OCI-LY3 (cell line): Measurements from ENCODE around the gene SLC22A2.

Experiments used
- H2AFZ ChIP-seq: fragments of 200-600, 300-600 bp; shearing (Covaris generic); 2 replicates; pipeline ENCODE4 v1.6.0; 2014; ENCODE audit warnings: antibody characterized with exemption, low read depth, low read length
- H3K27ac ChIP-seq: fragments of 200-600, 300-600 bp; sonication (generic); 2 replicates; pipeline ENCODE4 v1.5.1; 2014; ENCODE audit warnings: mild to moderate bottlenecking, low read length, moderate library complexity, mixed read lengths
- H3K27me3 ChIP-seq: fragments of 200-600, 300-600 bp; sonication (generic); 2 replicates; pipeline ENCODE4 v1.6.1; 2014; ENCODE audit warnings: low read depth, low read length, mixed read lengths
- H3K36me3 ChIP-seq: fragments of 200-600, 300-600 bp; sonication (generic); replicated peaks from 2 replicates; pipeline ENCODE3; 2014; ENCODE audit warnings: low read depth, low read length, mixed read lengths
- H3K4me1 ChIP-seq: fragments of 300-600, 200-600 bp; sonication (generic); 2 replicates; pipeline ENCODE4 v1.6.1; 2014; ENCODE audit warnings: low read length, mixed read lengths
- H3K4me2 ChIP-seq: fragments of 200-600, 300-600 bp; sonication (generic); 2 replicates; pipeline ENCODE4 v1.6.1; 2014; ENCODE audit warnings: low read length, mixed read lengths
- H3K4me3 ChIP-seq: fragments of 300-600, 200-600 bp; sonication (generic); 2 replicates; pipeline ENCODE4 v1.5.1; 2014; ENCODE audit warnings: antibody characterized with exemption, mild to moderate bottlenecking, low read length, moderate library complexity
- H3K79me2 ChIP-seq: fragments of 300-600, 200-600 bp; shearing (Covaris generic); 2 replicates; pipeline ENCODE4 v1.6.1; 2014; ENCODE audit warnings: mild to moderate bottlenecking, low read length, mixed read lengths
- H3K9ac ChIP-seq: fragments of 300-600, 200-600 bp; shearing (Covaris generic); 2 replicates; pipeline ENCODE4 v1.6.0; 2014; ENCODE audit warnings: mild to moderate bottlenecking, low read length, moderate library complexity
- H3K9me3 ChIP-seq: fragments of 200-600, 300-600 bp; shearing (Covaris generic); 2 replicates; pipeline ENCODE4 v1.6.1; 2014; ENCODE audit warnings: low read length, mixed read lengths; ENCODE audit not compliant: insufficient read depth
- H4K20me1 ChIP-seq: fragments of 200-600, 300-600 bp; sonication (generic); 2 replicates; pipeline ENCODE4 v1.6.1; 2016; ENCODE audit warnings: low read length, mixed read lengths; ENCODE audit not compliant: insufficient read depth
- EZH2phosphoT487 ChIP-seq: fragments of 200-600 bp; shearing (Covaris generic); IDR thresholded peaks from 2 replicates; pipeline ENCODE4 v1.6.1; 2018; ENCODE audit warnings: antibody characterized with exemption, mixed run types, low read depth
- TF ChIP-seq, protein P1 (sequence below): fragments of 200-600, 300-600 bp; sonication (generic); IDR thresholded peaks from 2 replicates; pipeline ENCODE4 v1.5.1; 2014; ENCODE audit warnings: antibody characterized with exemption, low read length, low read depth

Gene SLC22A2

GRCh38 chr6:160282444-160282843 lies 23.8 kb upstream of the SLC22A2 start:
- H3K27ac ChIP-seq, result no peak overlapping the region
- H3K4me3 ChIP-seq, result no peak overlapping the region
- H3K27me3 ChIP-seq, result peaks cover 3% of the 10 kb centered on the region; the same call in 1 of the 2 replicates
- H3K79me2 ChIP-seq, result no peaks in the 10 kb centered on the region
- no peak overlapping the region for H2AFZ ChIP-seq
- no peak overlapping the region for H3K9ac ChIP-seq
- TF ChIP-seq, protein P1, sequence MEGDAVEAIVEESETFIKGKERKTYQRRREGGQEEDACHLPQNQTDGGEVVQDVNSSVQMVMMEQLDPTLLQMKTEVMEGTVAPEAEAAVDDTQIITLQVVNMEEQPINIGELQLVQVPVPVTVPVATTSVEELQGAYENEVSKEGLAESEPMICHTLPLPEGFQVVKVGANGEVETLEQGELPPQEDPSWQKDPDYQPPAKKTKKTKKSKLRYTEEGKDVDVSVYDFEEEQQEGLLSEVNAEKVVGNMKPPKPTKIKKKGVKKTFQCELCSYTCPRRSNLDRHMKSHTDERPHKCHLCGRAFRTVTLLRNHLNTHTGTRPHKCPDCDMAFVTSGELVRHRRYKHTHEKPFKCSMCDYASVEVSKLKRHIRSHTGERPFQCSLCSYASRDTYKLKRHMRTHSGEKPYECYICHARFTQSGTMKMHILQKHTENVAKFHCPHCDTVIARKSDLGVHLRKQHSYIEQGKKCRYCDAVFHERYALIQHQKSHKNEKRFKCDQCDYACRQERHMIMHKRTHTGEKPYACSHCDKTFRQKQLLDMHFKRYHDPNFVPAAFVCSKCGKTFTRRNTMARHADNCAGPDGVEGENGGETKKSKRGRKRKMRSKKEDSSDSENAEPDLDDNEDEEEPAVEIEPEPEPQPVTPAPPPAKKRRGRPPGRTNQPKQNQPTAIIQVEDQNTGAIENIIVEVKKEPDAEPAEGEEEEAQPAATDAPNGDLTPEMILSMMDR, result no peak
- TF ChIP-seq EZH2phosphoT487, result no peak
- no peaks in the 10 kb centered on the region for H3K4me1 ChIP-seq
- H3K4me2 ChIP-seq, result no peak overlapping the region
- no peaks in the 10 kb centered on the region for H3K36me3 ChIP-seq
- H3K9me3 ChIP-seq, result no peaks in the 10 kb centered on the region
- no peaks in the 10 kb centered on the region for H4K20me1 ChIP-seq

GRCh38 chr6:160279850-160280249 lies 21.2 kb upstream of the SLC22A2 start:
- Histone ChIP-seq H3K4me2 (no peak overlapping the region), H4K20me1 (no peaks in the 10 kb centered on the region), H3K4me3 (no peak overlapping the region), H3K36me3 (no peaks in the 10 kb centered on the region), H3K79me2 (no peaks in the 10 kb centered on the region), H2AFZ (no peak overlapping the region), H3K4me1 (no peaks in the 10 kb centered on the region), H3K9ac (no peak overlapping the region), H3K9me3 (no peaks in the 10 kb centered on the region), H3K27me3 (peaks cover 3% of the 10 kb centered on the region; the same call in 1 of the 2 replicates), H3K27ac (no peak overlapping the region)
- TF ChIP-seq, protein P1, result no peak
- no peak for TF ChIP-seq EZH2phosphoT487

- Histone ChIP-seq H2AFZ (no peak overlapping the region), H3K27ac (no peak overlapping the region), H3K4me1 (no peaks in the 10 kb centered on the region), H3K36me3 (no peaks in the 10 kb centered on the region), H3K4me3 (no peak overlapping the region), H3K27me3 (peaks cover 3% of the 10 kb centered on the region; the same call in 1 of the 2 replicates), H3K4me2 (no peak overlapping the region), H4K20me1 (no peaks in the 10 kb centered on the region), H3K9ac (no peak overlapping the region), H3K79me2 (no peaks in the 10 kb centered on the region), H3K9me3 (no peaks in the 10 kb centered on the region)
- no peak for TF ChIP-seq EZH2phosphoT487
- TF ChIP-seq, protein P1, result no peak
These were observed 20.2 kb upstream of the SLC22A2 start for GRCh38 chr6:160278786-160279310.

- no peak overlapping the region for H3K4me3 ChIP-seq
- H3K4me1 ChIP-seq, result no peaks in the 10 kb centered on the region
- H3K27me3 ChIP-seq, result peaks cover 3% of the 10 kb centered on the region; the same call in 1 of the 2 replicates
- H4K20me1 ChIP-seq, result no peaks in the 10 kb centered on the region
- no peaks in the 10 kb centered on the region for H3K9me3 ChIP-seq
- no peaks in the 10 kb centered on the region for H3K36me3 ChIP-seq
- H3K9ac ChIP-seq, result no peak overlapping the region
- no peak overlapping the region for H3K27ac ChIP-seq
- no peak overlapping the region for H2AFZ ChIP-seq
- TF ChIP-seq EZH2phosphoT487, result no peak
- TF ChIP-seq, protein P1, result no peak
- H3K4me2 ChIP-seq, result no peak overlapping the region
- no peaks in the 10 kb centered on the region for H3K79me2 ChIP-seq
These were observed 19.7 kb upstream of the SLC22A2 start for GRCh38 chr6:160278311-160278710.
